ENCODE results near the gene NMNAT2. TPM values are rescaled to one million over a fixed set of nuclear protein-coding genes. Genes with fewer than 3 reads are reported as not detected.

Gene NMNAT2
- total and polyA plus RNA-seq, 9 donors = 0.24 to 2.5 (median 0.77) TPM; not detected in 1

GRCh38 chr1:183374825-183375224 lies 43.4 kb downstream of the NMNAT2 start:
- intact Hi-C loops (cut with DNase I) = no loop called here
- WGBS, 3 donors = 92 to 93% (median 92%) methylated on average over 2 of the region's 2 CpGs
- TF ChIP-seq POLR2A (IDR thresholded peaks at IDR 0.05) = no peak
- TF ChIP-seq CTCF (IDR thresholded peaks at IDR 0.05) = no peak
- TF ChIP-seq EP300 (IDR thresholded peaks at IDR 0.05) = no peak
- Histone ChIP-seq H3K27ac (no peak overlapping the region), H3K4me1 (ENCODE audit: insufficient read depth) (no peaks in the 10 kb centered on the region), H3K36me3 (no peaks in the 10 kb centered on the region), H3K9me3 (no peaks in the 10 kb centered on the region), H3K4me3 (no peak overlapping the region), H3K27me3 (no peaks in the 10 kb centered on the region)
- no peak for DNase-seq

GRCh38 chr1:183372586-183373230 lies 45.5 kb downstream of the NMNAT2 start:
- no peak for TF ChIP-seq EP300 (IDR thresholded peaks at IDR 0.05)
- no peak for TF ChIP-seq CTCF (IDR thresholded peaks at IDR 0.05)
- no peak for TF ChIP-seq POLR2A (IDR thresholded peaks at IDR 0.05)
- 28 to 41% (median 30%) methylated on average over 4 of the region's 4 CpGs for WGBS, 3 donors
- Histone ChIP-seq H3K4me3 (no peak overlapping the region), H3K4me1 (ENCODE audit: insufficient read depth) (no peaks in the 10 kb centered on the region), H3K9me3 (no peaks in the 10 kb centered on the region), H3K27me3 (no peaks in the 10 kb centered on the region), H3K27ac (peak overlapping the region in 1 of 2 donors; percentile 40), H3K36me3 (no peaks in the 10 kb centered on the region)
- DNase-seq = peak; percentile 8 to 40 (median 28)
- intact Hi-C loops (cut with DNase I) = no loop called here

- TF ChIP-seq CTCF (IDR thresholded peaks at IDR 0.05) (no peak), POLR2A (IDR thresholded peaks at IDR 0.05) (no peak), EP300 (IDR thresholded peaks at IDR 0.05) (no peak)
- DNase-seq = no peak
- H3K27me3 ChIP-seq = no peaks in the 10 kb centered on the region
- intact Hi-C loops (cut with DNase I) = no loop called here
- H3K9me3 ChIP-seq = no peaks in the 10 kb centered on the region
- H3K36me3 ChIP-seq = no peaks in the 10 kb centered on the region
- H3K27ac ChIP-seq = no peak overlapping the region
- WGBS, 3 donors = 71 to 72% (median 72%) methylated on average over 8 of the region's 8 CpGs
- H3K4me1 ChIP-seq (ENCODE audit: insufficient read depth) = no peaks in the 10 kb centered on the region
- H3K4me3 ChIP-seq = no peak overlapping the region
Observed at GRCh38 chr1:183370399-183371058, 47.7 kb downstream of the NMNAT2 start.

GRCh38 chr1:183368213-183369108 lies 49.7 kb downstream of the NMNAT2 start:
- no peak for DNase-seq
- intact Hi-C loops (cut with DNase I) = no loop called here
- TF ChIP-seq EP300 (IDR thresholded peaks at IDR 0.05) (no peak), CTCF (IDR thresholded peaks at IDR 0.05) (no peak)
- Histone ChIP-seq H3K27ac (no peak overlapping the region), H3K4me1 (ENCODE audit: insufficient read depth) (no peaks in the 10 kb centered on the region), H3K9me3 (no peaks in the 10 kb centered on the region), H3K4me3 (no peak overlapping the region), H3K27me3 (no peaks in the 10 kb centered on the region), H3K36me3 (no peaks in the 10 kb centered on the region)
- 75 to 83% (median 79%) methylated on average over 11 of the region's 11 CpGs for WGBS, 3 donors

Measured in ovary (tissue), 9 donors.